Activated CD8-positive, alpha-beta memory T cell treated with anti-CD3 and anti-CD28 coated beads, Interleukin-2, amount 50 U/mL, for 4 hours (primary cell): ENCODE results near the gene RSU1.

Source experiments
- DNase-seq: peaks from one replicate; pipeline ENCODE4 v3.0.0-alpha.2; 2020

The RSU1 gene

DNA sequence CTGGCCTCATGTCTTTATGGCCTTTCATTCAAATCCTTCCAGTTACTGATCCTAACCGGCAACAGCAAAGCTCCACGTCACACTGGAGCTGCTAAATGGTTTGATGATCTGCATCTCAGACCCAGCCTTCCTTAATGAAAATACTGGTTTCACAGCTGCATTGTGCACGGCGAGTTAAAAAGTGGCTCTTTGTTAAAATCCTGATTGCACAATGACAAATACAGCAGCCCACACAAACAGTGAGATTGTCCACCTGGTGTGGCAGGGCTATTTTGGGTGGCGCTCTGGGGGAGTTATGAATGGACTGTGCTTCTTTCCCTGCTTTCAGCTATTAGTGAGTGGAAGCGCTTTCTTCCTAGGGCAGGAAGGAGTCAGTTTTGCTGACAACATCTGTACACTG, 232.1 kb downstream of the RSU1 start:
- no peak for DNase-seq

DNA sequence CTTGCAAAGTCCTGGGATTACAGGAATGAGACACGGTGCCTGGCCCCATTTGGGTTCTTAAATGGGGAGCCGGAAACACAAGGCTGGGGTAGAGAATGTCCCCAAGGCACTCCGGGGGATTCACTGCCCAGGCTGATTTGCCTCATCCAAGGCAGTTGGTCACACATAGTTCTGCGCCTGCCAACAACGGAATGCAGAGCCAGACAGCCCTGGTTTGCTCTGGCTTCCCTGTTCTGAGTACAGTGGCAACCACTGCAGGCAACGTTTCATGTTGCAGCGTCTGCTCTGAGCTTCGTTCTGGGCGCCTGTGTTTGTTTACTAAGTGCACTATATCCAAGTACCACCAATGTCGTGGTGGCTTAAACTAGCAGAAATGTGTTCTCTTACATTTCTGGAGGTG, 233.8 kb downstream of the RSU1 start:
- DNase-seq: no peak

DNA sequence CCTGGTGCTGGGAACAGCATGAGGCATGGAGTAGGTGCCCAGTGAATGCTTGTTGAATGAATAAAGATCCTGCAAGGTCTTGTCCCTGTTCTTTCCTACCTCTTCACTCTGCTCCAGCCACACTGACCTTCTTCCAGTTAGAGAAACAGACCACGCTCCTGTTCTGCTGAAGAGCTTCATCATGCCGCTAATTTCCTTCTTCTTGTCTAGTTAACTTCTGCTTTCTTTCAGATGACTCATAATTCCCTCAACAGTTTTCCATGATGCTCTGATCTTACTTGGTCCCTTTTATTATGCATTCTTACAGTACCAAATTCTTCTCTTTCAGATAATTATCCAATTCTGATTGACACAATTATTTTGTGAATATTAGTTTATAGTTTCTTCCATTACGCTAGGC, 236.0 kb downstream of the RSU1 start:
- no peak for DNase-seq

DNA sequence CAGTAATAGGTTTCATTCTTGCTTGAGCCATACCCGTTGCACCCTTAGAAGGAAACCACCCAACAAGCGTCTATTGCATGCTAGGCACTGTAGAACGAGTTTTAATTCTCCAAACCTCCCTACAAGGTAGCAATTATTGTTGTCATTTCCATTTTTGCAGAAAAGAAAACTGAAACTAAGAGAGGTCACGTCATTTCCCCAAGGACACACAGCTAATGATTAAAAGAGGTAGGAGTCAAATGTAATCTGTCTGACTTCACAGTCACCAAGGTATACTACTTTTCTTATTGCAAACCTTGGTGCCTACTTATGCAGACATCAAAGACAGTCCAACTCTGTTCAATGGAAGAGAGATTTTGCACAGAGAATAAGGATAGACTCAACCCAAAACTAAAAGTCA, 246.5 kb downstream of the RSU1 start:
- no peak for DNase-seq

DNA sequence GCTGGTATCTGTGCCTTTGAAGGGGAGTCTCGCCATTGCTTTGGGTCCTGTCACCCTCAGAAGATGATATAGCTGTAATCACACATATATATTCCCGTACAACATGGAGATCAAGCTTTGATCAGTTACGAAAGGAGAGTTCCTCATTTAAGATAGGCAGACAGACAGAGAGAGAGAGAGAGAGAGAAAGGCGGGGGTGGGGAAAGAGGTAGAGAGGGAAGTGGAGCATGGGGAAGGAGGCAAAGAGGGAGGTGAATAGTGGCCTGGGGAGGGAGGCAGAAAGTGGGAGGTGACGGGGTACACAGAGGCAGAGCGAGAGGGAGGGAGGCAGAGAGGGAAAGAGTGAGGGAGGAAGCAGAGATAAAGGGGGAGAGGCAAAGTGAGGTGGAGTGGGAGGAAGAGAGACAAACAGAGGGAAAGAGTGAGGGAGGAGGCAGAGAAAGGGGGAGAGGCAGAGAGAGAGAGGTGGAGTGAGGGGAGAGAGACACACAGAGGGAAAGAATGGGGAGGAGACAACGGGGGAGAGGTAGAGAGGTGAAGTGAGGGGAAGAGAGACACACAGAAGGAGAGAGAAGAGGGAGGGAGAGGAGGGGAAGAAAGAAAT, 250.9 kb downstream of the RSU1 start:
- DNase-seq: no peak

DNA sequence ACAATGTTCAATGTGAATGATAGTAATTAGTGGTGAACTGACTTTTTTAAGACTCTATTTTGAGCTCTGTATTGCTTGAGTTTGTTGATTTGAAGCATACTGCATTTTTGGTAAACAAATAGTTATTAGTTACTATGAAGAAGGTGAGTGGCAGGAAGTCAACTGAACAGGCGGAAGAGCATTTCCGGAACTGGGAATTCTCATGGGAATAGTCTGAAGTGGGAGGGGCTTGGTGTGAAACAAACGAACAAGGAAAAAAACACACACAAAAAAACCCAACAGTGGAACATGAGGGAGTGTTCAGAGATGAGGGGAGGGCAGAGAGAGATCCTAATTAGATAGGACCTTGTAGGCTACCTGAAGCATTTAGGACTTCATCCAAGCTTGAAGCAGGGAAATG, 251.6 kb downstream of the RSU1 start:
- no peak for DNase-seq

DNA sequence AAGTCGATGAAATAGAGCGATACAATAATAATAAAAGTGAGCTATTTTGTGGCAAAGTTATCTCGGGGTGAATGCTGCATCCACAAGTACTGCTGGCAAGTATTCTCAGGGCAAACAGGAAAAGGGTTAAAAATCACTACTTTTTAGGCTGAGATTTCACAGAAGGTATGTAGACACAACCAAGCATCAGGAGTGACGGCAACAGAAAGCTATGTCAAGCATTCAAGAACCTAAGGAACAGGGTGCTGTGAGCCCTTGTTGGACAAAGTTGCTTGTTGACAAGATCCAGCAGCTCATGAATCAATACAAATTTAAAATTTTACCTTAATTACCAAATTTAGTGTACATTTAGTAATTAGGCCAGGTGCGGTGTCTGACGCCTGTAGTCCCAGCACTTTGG, 254.3 kb downstream of the RSU1 start:
- no peak for DNase-seq

DNA sequence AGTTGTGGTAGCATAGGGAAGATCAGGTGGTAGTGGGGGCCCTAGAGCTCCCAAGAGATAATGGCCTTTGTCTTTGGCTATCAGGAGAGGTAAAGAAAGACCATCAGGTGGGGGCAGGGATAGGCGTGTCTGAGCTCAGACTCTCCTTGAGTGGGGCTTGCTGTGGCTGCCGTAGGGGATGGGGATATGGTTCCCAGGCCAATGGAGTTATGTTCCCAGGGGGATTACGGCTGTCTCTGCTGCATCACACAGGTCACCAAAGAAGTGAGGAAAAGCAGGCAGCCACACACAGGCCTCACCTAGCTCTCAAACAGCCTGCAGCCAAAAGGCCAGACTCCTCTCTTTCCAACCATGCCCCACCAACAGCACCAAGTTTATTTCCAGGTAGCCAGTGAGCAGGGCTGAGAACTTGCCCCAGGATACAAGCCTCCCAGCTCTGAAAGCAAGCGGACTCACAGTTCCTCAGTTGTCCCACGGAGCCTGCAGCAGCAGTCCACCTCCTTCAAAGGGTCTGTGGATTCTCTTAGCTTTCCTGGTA, 257.9 kb downstream of the RSU1 start:
- no peak for DNase-seq

DNA sequence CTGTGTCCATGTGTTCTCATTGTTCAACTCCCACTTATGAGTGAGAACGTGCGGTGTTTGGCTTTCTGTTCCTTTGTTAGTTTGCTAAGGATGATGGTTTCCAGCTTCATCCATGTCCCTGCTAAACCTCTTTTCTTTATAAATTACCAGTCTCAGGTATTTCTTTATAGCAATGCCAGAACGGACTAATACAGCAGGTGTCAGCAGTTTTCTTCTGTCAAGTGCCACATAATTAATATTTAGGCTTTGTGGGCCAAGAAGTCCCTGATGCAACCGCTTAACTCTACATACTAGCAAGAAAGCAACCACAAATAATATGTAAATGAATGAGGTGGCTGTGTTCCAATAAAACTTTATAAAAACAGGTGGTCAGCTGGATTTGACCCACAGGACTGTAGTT, 269.3 kb downstream of the RSU1 start:
- DNase-seq: no peak

DNA sequence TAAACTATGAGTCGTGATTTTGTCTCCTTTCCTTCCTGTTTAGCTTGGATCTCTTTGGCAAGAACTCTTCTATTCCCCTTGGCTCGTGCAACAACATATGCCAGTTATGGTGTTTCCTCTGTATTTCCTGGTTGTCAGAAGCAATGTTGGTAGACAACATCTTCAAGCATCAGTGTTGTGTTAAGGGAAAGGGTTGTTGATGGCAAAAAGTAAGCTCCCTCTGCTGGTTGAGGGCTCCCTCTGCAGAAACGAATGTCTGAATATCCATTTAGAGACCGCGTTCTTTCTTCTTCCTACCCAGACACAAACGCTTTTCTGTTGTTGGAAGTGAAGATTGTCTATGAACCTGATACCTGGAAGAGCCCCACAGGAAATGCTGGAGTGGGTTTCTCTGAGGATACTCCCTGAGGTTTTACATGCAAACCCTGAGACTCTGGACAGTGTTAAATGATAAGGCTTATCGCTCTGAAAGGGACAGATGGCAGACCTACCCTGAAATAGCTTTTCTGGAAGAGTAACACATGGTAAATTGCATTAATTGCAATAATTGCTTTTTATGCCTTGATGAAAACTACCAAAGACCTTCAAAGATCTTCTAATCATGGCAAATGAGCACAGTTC, 272.0 kb downstream of the RSU1 start:
- no peak for DNase-seq

DNA sequence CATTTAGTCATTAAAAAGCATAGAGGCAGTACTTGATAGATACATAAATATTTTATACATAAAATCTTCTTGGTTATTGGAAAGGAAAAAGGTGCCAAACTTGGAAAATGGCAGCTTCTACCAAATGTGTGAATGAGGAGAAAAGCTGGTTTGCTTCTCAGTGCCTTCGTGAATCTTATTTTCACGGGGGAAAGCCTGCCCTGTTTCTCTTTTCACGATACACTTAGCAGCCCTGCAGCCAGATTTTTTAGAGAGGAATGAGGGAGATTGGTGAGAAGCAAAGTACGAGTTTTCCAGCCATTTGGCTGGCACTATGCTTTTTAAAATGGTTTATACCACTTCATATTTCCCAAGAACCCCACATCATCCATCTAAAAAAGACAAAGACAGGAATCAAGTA, 272.6 kb downstream of the RSU1 start:
- no peak for DNase-seq

DNA sequence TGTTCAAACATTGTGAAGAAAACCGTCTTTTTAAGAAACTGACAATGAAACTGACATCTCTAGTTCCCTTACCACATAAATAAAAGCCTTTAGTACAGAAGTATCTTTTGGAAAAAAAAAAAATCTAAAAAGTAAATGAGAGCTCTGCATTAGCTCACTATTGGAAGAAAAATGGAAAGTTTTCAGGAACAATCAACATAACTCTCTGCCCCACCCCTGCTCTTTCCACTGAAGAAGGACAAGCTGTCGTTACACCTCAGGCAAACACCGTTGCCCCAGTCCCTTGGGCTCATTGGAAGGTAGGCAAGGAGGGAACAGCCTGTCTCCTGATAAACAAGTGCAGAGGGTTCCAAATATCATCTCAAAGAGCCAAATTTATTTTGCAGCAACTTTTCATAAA, 273.1 kb downstream of the RSU1 start:
- DNase-seq: no peak
